ENCODE measurements around the gene IQGAP2. TPM values are rescaled to one million over a fixed set of nuclear protein-coding genes. Genes with fewer than 3 reads are reported as not detected.

Gene IQGAP2
- polyA plus RNA-seq, 1 experiment: 0.01 TPM

- ChIA-PET POLR2A (no interaction called here), CTCF (interaction anchor here (0.9 to 1.2 kb wide), 5 partner anchors 8 to 90 kb away, joined by 3 to 9 read pairs (median 3); no protein-coding TSS in a partner anchor)
- no peak for TF ChIP-seq CTCF (IDR thresholded peaks at IDR 0.05; ENCODE audit: insufficient read depth, low read depth, low read length)
- Histone ChIP-seq H3K36me3 (ENCODE audit: control insufficient read depth, insufficient read depth, low read length) (no peaks in the 10 kb centered on the region), H3K4me3 (ENCODE audit: low read depth, low read length) (no peak overlapping the region), H3K27me3 (ENCODE audit: control insufficient read depth, insufficient read depth, low read length) (no peaks in the 10 kb centered on the region)
- DNase-seq (ENCODE audit: low read depth): no peak
Observed at GRCh38 chr5:76683816-76684731, 281.0 kb downstream of the IQGAP2 start.

- no peak for DNase-seq (ENCODE audit: low read depth)
- ChIA-PET POLR2A (no interaction called here), CTCF (interaction anchor here (0.9 to 1.1 kb wide), 3 partner anchors 9 to 89 kb away, joined by 3 to 9 read pairs (median 3); no protein-coding TSS in a partner anchor)
- no peak for TF ChIP-seq CTCF (IDR thresholded peaks at IDR 0.05; ENCODE audit: insufficient read depth, low read depth, low read length)
- Histone ChIP-seq H3K36me3 (ENCODE audit: control insufficient read depth, insufficient read depth, low read length) (no peaks in the 10 kb centered on the region), H3K27me3 (ENCODE audit: control insufficient read depth, insufficient read depth, low read length) (no peaks in the 10 kb centered on the region), H3K4me3 (ENCODE audit: low read depth, low read length) (no peak overlapping the region)
Observed at GRCh38 chr5:76684756-76685519, 281.9 kb downstream of the IQGAP2 start.

GRCh38 chr5:76685704-76686103 lies 282.6 kb downstream of the IQGAP2 start:
- Histone ChIP-seq H3K4me3 (ENCODE audit: low read depth, low read length) (no peak overlapping the region), H3K27me3 (ENCODE audit: control insufficient read depth, insufficient read depth, low read length) (no peaks in the 10 kb centered on the region), H3K36me3 (ENCODE audit: control insufficient read depth, insufficient read depth, low read length) (no peaks in the 10 kb centered on the region)
- no peak for TF ChIP-seq CTCF (IDR thresholded peaks at IDR 0.05; ENCODE audit: insufficient read depth, low read depth, low read length)
- ChIA-PET POLR2A (no interaction called here), CTCF (no interaction called here)
- no peak for DNase-seq (ENCODE audit: low read depth)

GRCh38 chr5:76688212-76688611 lies 285.1 kb downstream of the IQGAP2 start:
- ChIA-PET CTCF (interaction anchor here (0.6 to 1.6 kb wide), 3 partner anchors 60 to 86 kb away, joined by 3 to 5 read pairs (median 3); no protein-coding TSS in a partner anchor), POLR2A (no interaction called here)
- Histone ChIP-seq H3K4me3 (ENCODE audit: low read depth, low read length) (no peak overlapping the region), H3K36me3 (ENCODE audit: control insufficient read depth, insufficient read depth, low read length) (no peaks in the 10 kb centered on the region), H3K27me3 (ENCODE audit: control insufficient read depth, insufficient read depth, low read length) (no peaks in the 10 kb centered on the region)
- TF ChIP-seq CTCF (IDR thresholded peaks at IDR 0.05; ENCODE audit: insufficient read depth, low read depth, low read length): no peak
- DNase-seq (ENCODE audit: low read depth): no peak

- POLR2A ChIA-PET: no interaction called here
Observed at GRCh38 chr5:76688836-76689235, 285.8 kb downstream of the IQGAP2 start.

More at GRCh38 chr5:76688836-76689235, 285.8 kb downstream of the IQGAP2 start:
- Histone ChIP-seq H3K27me3 (ENCODE audit: control insufficient read depth, insufficient read depth, low read length) (no peaks in the 10 kb centered on the region), H3K4me3 (ENCODE audit: low read depth, low read length) (no peak overlapping the region), H3K36me3 (ENCODE audit: control insufficient read depth, insufficient read depth, low read length) (no peaks in the 10 kb centered on the region)
- CTCF ChIA-PET: interaction anchor here (0.7 to 1.9 kb wide), 3 partner anchors 10 to 86 kb away, joined by 3 to 15 read pairs (median 4); no protein-coding TSS in a partner anchor
- DNase-seq (ENCODE audit: low read depth): no peak
- no peak for TF ChIP-seq CTCF (IDR thresholded peaks at IDR 0.05; ENCODE audit: insufficient read depth, low read depth, low read length)
